HUES48 (cell line): ENCODE results near the gene CLNK.

ENCODE experiments used
- H3K27ac ChIP-seq: one replicate; pipeline ENCODE4 v1.7.0; 2013; ENCODE audit warnings: low read depth, low read length, inconsistent platforms
- H3K27me3 ChIP-seq: 2 replicates; pipeline ENCODE4 v1.6.1; 2013; ENCODE audit warnings: mild to moderate bottlenecking, low read length; ENCODE audit not compliant: control insufficient read depth, insufficient read depth
- H3K36me3 ChIP-seq: 2 replicates; pipeline ENCODE4 v1.6.1; 2013; ENCODE audit warnings: low read length; ENCODE audit not compliant: control insufficient read depth, insufficient read depth
- H3K4me1 ChIP-seq: 2 replicates; pipeline ENCODE4 v1.6.1; 2013; ENCODE audit warnings: mild to moderate bottlenecking, low read length; ENCODE audit not compliant: control insufficient read depth, insufficient read depth
- H3K4me3 ChIP-seq: 2 replicates; pipeline ENCODE4 v1.5.1; 2013; ENCODE audit warnings: mild to moderate bottlenecking, low read depth, low read length
- H3K9ac ChIP-seq: 2 replicates; pipeline ENCODE4 v1.6.1; 2013; ENCODE audit warnings: mild to moderate bottlenecking, low read depth, low read length, moderate library complexity
- H3K9me3 ChIP-seq: 2 replicates; pipeline ENCODE4 v1.6.1; 2013; ENCODE audit warnings: low read length; ENCODE audit not compliant: control insufficient read depth, insufficient read depth

CLNK gene

GRCh38 chr4:10662937-10663336, 21.6 kb downstream of the CLNK start:
- no peaks in the 10 kb centered on the region for H3K9me3 ChIP-seq
- H3K27ac ChIP-seq, result no peak overlapping the region
- no peaks in the 10 kb centered on the region for H3K4me1 ChIP-seq
- H3K36me3 ChIP-seq, result no peaks in the 10 kb centered on the region
- no peak overlapping the region for H3K9ac ChIP-seq
- no peak overlapping the region for H3K4me3 ChIP-seq
- H3K27me3 ChIP-seq, result no peaks in the 10 kb centered on the region

GRCh38 chr4:10661047-10661446, 23.5 kb downstream of the CLNK start:
- no peaks in the 10 kb centered on the region for H3K9me3 ChIP-seq
- H3K27me3 ChIP-seq, result no peaks in the 10 kb centered on the region
- H3K27ac ChIP-seq, result no peak overlapping the region
- no peaks in the 10 kb centered on the region for H3K4me1 ChIP-seq
- H3K4me3 ChIP-seq, result no peak overlapping the region
- no peak overlapping the region for H3K9ac ChIP-seq
- no peaks in the 10 kb centered on the region for H3K36me3 ChIP-seq

GRCh38 chr4:10659251-10659650, 25.3 kb downstream of the CLNK start:
- H3K36me3 ChIP-seq, result no peaks in the 10 kb centered on the region
- H3K4me3 ChIP-seq, result no peak overlapping the region
- H3K4me1 ChIP-seq, result no peaks in the 10 kb centered on the region
- H3K9ac ChIP-seq, result no peak overlapping the region
- no peaks in the 10 kb centered on the region for H3K9me3 ChIP-seq
- H3K27ac ChIP-seq, result no peak overlapping the region
- no peaks in the 10 kb centered on the region for H3K27me3 ChIP-seq

GRCh38 chr4:10656988-10657387, 27.6 kb downstream of the CLNK start:
- Histone ChIP-seq H3K9ac (no peak overlapping the region), H3K4me1 (no peaks in the 10 kb centered on the region), H3K4me3 (no peak overlapping the region), H3K36me3 (no peaks in the 10 kb centered on the region), H3K27ac (no peak overlapping the region), H3K9me3 (no peaks in the 10 kb centered on the region), H3K27me3 (no peaks in the 10 kb centered on the region)

- Histone ChIP-seq H3K27ac (no peak overlapping the region), H3K27me3 (no peaks in the 10 kb centered on the region), H3K4me1 (no peaks in the 10 kb centered on the region), H3K4me3 (no peak overlapping the region), H3K9me3 (no peaks in the 10 kb centered on the region), H3K9ac (no peak overlapping the region), H3K36me3 (no peaks in the 10 kb centered on the region)
Observed at GRCh38 chr4:10656420-10656819, 28.1 kb downstream of the CLNK start.

GRCh38 chr4:10655968-10656367, 28.6 kb downstream of the CLNK start:
- H3K27ac ChIP-seq, result no peak overlapping the region
- no peaks in the 10 kb centered on the region for H3K9me3 ChIP-seq
- H3K4me1 ChIP-seq, result no peaks in the 10 kb centered on the region
- H3K36me3 ChIP-seq, result no peaks in the 10 kb centered on the region
- H3K9ac ChIP-seq, result no peak overlapping the region
- no peak overlapping the region for H3K4me3 ChIP-seq
- H3K27me3 ChIP-seq, result no peaks in the 10 kb centered on the region

- no peaks in the 10 kb centered on the region for H3K36me3 ChIP-seq
- H3K27ac ChIP-seq, result no peak overlapping the region
- no peaks in the 10 kb centered on the region for H3K9me3 ChIP-seq
- H3K4me1 ChIP-seq, result no peaks in the 10 kb centered on the region
- no peak overlapping the region for H3K9ac ChIP-seq
- H3K4me3 ChIP-seq, result no peak overlapping the region
- no peaks in the 10 kb centered on the region for H3K27me3 ChIP-seq
Observed at GRCh38 chr4:10648479-10648878, 36.1 kb downstream of the CLNK start.

GRCh38 chr4:10647846-10648245, 36.7 kb downstream of the CLNK start:
- Histone ChIP-seq H3K9ac (no peak overlapping the region), H3K4me1 (no peaks in the 10 kb centered on the region), H3K27ac (no peak overlapping the region), H3K9me3 (no peaks in the 10 kb centered on the region), H3K36me3 (no peaks in the 10 kb centered on the region), H3K27me3 (no peaks in the 10 kb centered on the region), H3K4me3 (no peak overlapping the region)

GRCh38 chr4:10643600-10644425, 40.8 kb downstream of the CLNK start:
- H3K9me3 ChIP-seq, result no peaks in the 10 kb centered on the region
- no peak overlapping the region for H3K27ac ChIP-seq
- H3K9ac ChIP-seq, result no peak overlapping the region
- no peaks in the 10 kb centered on the region for H3K4me1 ChIP-seq
- no peaks in the 10 kb centered on the region for H3K27me3 ChIP-seq
- no peaks in the 10 kb centered on the region for H3K36me3 ChIP-seq
- no peak overlapping the region for H3K4me3 ChIP-seq

GRCh38 chr4:10640561-10641201, 43.9 kb downstream of the CLNK start:
- no peaks in the 10 kb centered on the region for H3K4me1 ChIP-seq
- no peak overlapping the region for H3K9ac ChIP-seq
- H3K4me3 ChIP-seq, result no peak overlapping the region
- H3K27me3 ChIP-seq, result no peaks in the 10 kb centered on the region
- H3K27ac ChIP-seq, result no peak overlapping the region
- H3K9me3 ChIP-seq, result no peaks in the 10 kb centered on the region
- H3K36me3 ChIP-seq, result no peaks in the 10 kb centered on the region

GRCh38 chr4:10639664-10640063, 44.9 kb downstream of the CLNK start:
- Histone ChIP-seq H3K27me3 (no peaks in the 10 kb centered on the region), H3K27ac (no peak overlapping the region), H3K4me3 (no peak overlapping the region), H3K36me3 (no peaks in the 10 kb centered on the region), H3K4me1 (no peaks in the 10 kb centered on the region), H3K9ac (no peak overlapping the region), H3K9me3 (no peaks in the 10 kb centered on the region)
